GM12878 (cell line): Measurements from ENCODE around the gene TNFAIP8L1. TPM values are rescaled to one million over a fixed set of nuclear protein-coding genes. Genes with fewer than 3 reads are reported as not detected.

ENCODE experiments used
- ATAC-seq: fragments of 200-7000 bp; cut with Tn5 transposase; 3 replicates; pipeline ENCODE4 v1.9.1; 2020; ENCODE audit warnings: mild to moderate bottlenecking, moderate library complexity
- BruUV-seq: library from RNA; stranded (reverse); fragments of 400-500 nt; replicated peaks from 2 replicates; lab custom pipeline; 2021; lab: Mats Ljungman, UMichigan
- CTCF ChIA-PET: fragments of 300-600 bp; sonication (Branson Sonifier 250); formaldehyde crosslinking; extraction: SDS; loops from one replicate; lab custom pipeline; 2021; ENCODE audit warnings: inconsistent platforms; lab: Yijun Ruan, JAX
- POLR2A ChIA-PET: fragments of 350-600 bp; formaldehyde crosslinking; extraction: SDS; loops from one replicate; lab custom pipeline; 2021; ENCODE audit warnings: inconsistent platforms; lab: Charles Lee
- RAD21 ChIA-PET: fragments of 300-600 bp; sonication (Branson Sonifier 250); formaldehyde crosslinking; loops from one replicate; lab custom pipeline; 2023; ENCODE audit warnings: antibody characterized with exemption; ENCODE audit not compliant: unreplicated experiment; lab: Charles Lee
- SMC1A ChIA-PET: fragments of 300-600 bp; sonication (Branson Sonifier 250); formaldehyde crosslinking; loops from one replicate; lab custom pipeline; 2023; ENCODE audit not compliant: unreplicated experiment, uncharacterized antibody; lab: Charles Lee
- DNase-seq: peaks from one replicate; pipeline ENCODE4 v3.0.0-alpha.2; 2011; ENCODE audit warnings: low read depth, low spot score
- FAIRE-seq: peaks from 3 replicates; lab custom pipeline; 2011; peaks lifted over from hg19 to GRCh38; lab: Jason Lieb, UNC
- H2AFZ ChIP-seq: 2 replicates; pipeline ENCODE4 v1.6.0; 2011; ENCODE audit warnings: low read depth, low read length, control low read depth; ENCODE audit not compliant: control insufficient read depth
- H3K27ac ChIP-seq: 2 replicates; pipeline ENCODE4 v1.5.1; 2011; ENCODE audit warnings: control low read depth; ENCODE audit not compliant: control insufficient read depth, insufficient read depth
- H3K27me3 ChIP-seq, 2 experiments: replicated peaks in 1 of 2; 2 replicates each; pipeline versions ENCODE4 v1.6.0 to v1.6.1; 2011; ENCODE audit warnings: low read length in 1 of 2; ENCODE audit not compliant: control insufficient read depth in 2 of 2, insufficient read depth in 2 of 2
- H3K36me3 ChIP-seq, 2 experiments: 2 replicates each; pipeline ENCODE4 v1.5.1; 2011; ENCODE audit warnings: low read length in 1 of 2; ENCODE audit not compliant: control insufficient read depth in 2 of 2, insufficient read depth in 2 of 2
- H3K4me1 ChIP-seq: 2 replicates; pipeline ENCODE4 v1.6.1; 2011; ENCODE audit warnings: mild to moderate bottlenecking, low read length, moderate library complexity, mixed read lengths; ENCODE audit not compliant: control insufficient read depth, insufficient read depth
- H3K4me2 ChIP-seq: 2 replicates; pipeline ENCODE4 v1.6.0; 2011; ENCODE audit warnings: control low read depth; ENCODE audit not compliant: control insufficient read depth, insufficient read depth
- H3K4me3 ChIP-seq: fragments of 200-600 bp; sonication (generic); 2 replicates; pipeline ENCODE4 v1.5.1; 2016
- H3K79me2 ChIP-seq: 2 replicates; pipeline ENCODE4 v1.6.0; 2011; ENCODE audit warnings: low read length; ENCODE audit not compliant: control insufficient read depth, insufficient read depth
- H3K9ac ChIP-seq: 2 replicates; pipeline ENCODE4 v1.8.0; 2011; ENCODE audit warnings: low read length, control low read depth, mixed read lengths; ENCODE audit not compliant: control insufficient read depth, insufficient read depth
- H3K9me3 ChIP-seq: replicated peaks from 3 replicates; pipeline ENCODE4 v1.5.1; 2011; ENCODE audit warnings: mild to moderate bottlenecking, low read length; ENCODE audit not compliant: control insufficient read depth, insufficient read depth
- H4K20me1 ChIP-seq: 2 replicates; pipeline ENCODE4 v1.6.0; 2011; ENCODE audit not compliant: control insufficient read depth, insufficient read depth
- BCL3 ChIP-seq: IDR thresholded peaks from 2 replicates; pipeline ENCODE4 v1.6.1; 2011; ENCODE audit warnings: borderline replicate concordance, low read depth, mild to moderate bottlenecking, moderate library complexity, low read length; ENCODE audit not compliant: insufficient read depth, poor library complexity, severe bottlenecking
- CTCF ChIP-seq, 3 experiments: IDR thresholded peaks in 2 of 3; conservative IDR thresholded peaks in 1 of 3; 2 replicates each; pipeline ENCODE4 v1.5.1; 2011; ENCODE audit warnings: low read depth in 3 of 3, low read length in 3 of 3, mild to moderate bottlenecking in 3 of 3, control low read depth in 2 of 3, moderate library complexity in 2 of 3, inconsistent platforms in 1 of 3, mixed read lengths in 1 of 3; ENCODE audit not compliant: control insufficient read depth in 2 of 3, insufficient read depth in 1 of 3; ENCODE audit errors: extremely low read depth in 1 of 3
- IKZF1 ChIP-seq: fragments of 450-650 bp; conservative IDR thresholded peaks from 2 replicates; pipeline ENCODE4 v1.6.1; 2017; ENCODE audit warnings: antibody characterized with exemption, mild to moderate bottlenecking
- KDM1A ChIP-seq: fragments of 200-600 bp; sonication (generic); IDR thresholded peaks from 2 replicates; pipeline ENCODE4 v1.6.1; 2016; ENCODE audit warnings: borderline replicate concordance
- MEF2B ChIP-seq: fragments of 450-650 bp; IDR thresholded peaks from 2 replicates; pipeline ENCODE4 v1.6.1; 2018; ENCODE audit warnings: mild to moderate bottlenecking, moderate library complexity; ENCODE audit not compliant: partially characterized antibody, poor library complexity, severe bottlenecking
- MYC ChIP-seq: IDR thresholded peaks from 2 replicates; pipeline ENCODE4 v1.6.1; 2011; ENCODE audit warnings: mild to moderate bottlenecking, low read length, moderate library complexity, inconsistent platforms; ENCODE audit not compliant: insufficient read depth, insufficient replicate concordance, insufficient read length, severe bottlenecking
- NBN ChIP-seq: fragments of 450-650 bp; IDR thresholded peaks from 2 replicates; pipeline ENCODE4 v1.6.1; 2016
- RAD21 ChIP-seq: IDR thresholded peaks from 2 replicates; pipeline ENCODE4 v1.6.1; 2011; ENCODE audit warnings: mild to moderate bottlenecking, low read depth, low read length, moderate library complexity; ENCODE audit not compliant: insufficient read depth
- RUNX3 ChIP-seq: IDR thresholded peaks from 2 replicates; pipeline ENCODE4 v1.6.1; 2012; ENCODE audit warnings: low read length, inconsistent platforms
- SMAD5 ChIP-seq: IDR thresholded peaks from 2 replicates; pipeline ENCODE4 v1.6.1; 2016; ENCODE audit warnings: antibody characterized with exemption, low read depth
- SMARCA5 ChIP-seq: fragments of 450-650 bp; IDR thresholded peaks from 2 replicates; pipeline ENCODE4 v1.6.1; 2017; ENCODE audit warnings: mild to moderate bottlenecking
- SMC3 ChIP-seq: IDR thresholded peaks from 2 replicates; pipeline ENCODE4 v1.6.1; 2011; ENCODE audit warnings: low read length, improper control_type of control experiment, borderline replicate concordance
- SUZ12 ChIP-seq: fragments of 200-600 bp; sonication (generic); IDR thresholded peaks from one replicate; pipeline ENCODE4 v1.6.1; 2018; ENCODE audit warnings: antibody characterized with exemption, mild to moderate bottlenecking; ENCODE audit not compliant: unreplicated experiment
- YY1 ChIP-seq: IDR thresholded peaks from 2 replicates; pipeline ENCODE4 v1.6.1; 2011; ENCODE audit warnings: low read depth, mild to moderate bottlenecking, low read length
- ZNF217 ChIP-seq: fragments of 450-650 bp; IDR thresholded peaks from 2 replicates; pipeline ENCODE4 v1.6.1; 2017; ENCODE audit warnings: antibody characterized with exemption, mild to moderate bottlenecking
- WGBS: methylation state at CpG from one replicate; pipeline ENCODE4 v1.1.6; 2016; ENCODE audit warnings: low lambda C conversion rate; ENCODE audit not compliant: insufficient replicate concordance, insufficient coverage; ENCODE audit errors: missing lambda C conversion rate; 5-methylcytosine and 5-hydroxymethylcytosine counted together
- in situ Hi-C: fragments of 300-500 bp; cut with MboI; formaldehyde crosslinking; loops from 9 replicates; pipeline ENCODE4 v1.14.3; 2018; ENCODE audit warnings: mixed read lengths
- intact Hi-C: fragments of 100-400 bp; cut with micrococcal nuclease; formaldehyde crosslinking; loops from one replicate; pipeline ENCODE4 v1.14.2; 2022; ENCODE audit not compliant: unreplicated experiment
- polyA plus RNA-seq, 11 experiments: library from polyadenylated mRNA; depleted of rRNA in 4 of 11; unstranded in 6 of 11; stranded (reverse) in 5 of 11; fragments of >200 nt; fragmentation: Nextera tagmentation in 4 of 11; fragmentation: Illumina TruSeq in 1 of 11; extraction: Ambion mirVana in 4 of 11; extraction: Trizol in 1 of 11; gene quantifications; 1 replicate in 1 of 11; 2 replicates in 10 of 11; pipeline versions ENCODE4 v1.2.1 to v1.2.3, GENCODE V29; 2011 to 2016; ENCODE audit warnings: inconsistent platforms in 2 of 11, missing spikeins in 2 of 11, low read depth in 1 of 11
- total RNA-seq, 4 experiments: library from RNA; depleted of rRNA in 3 of 4; stranded (reverse); fragments of >200 nt in 3 of 4; fragmentation: Illumina TruSeq in 1 of 4; extraction: Trizol in 1 of 4; gene quantifications; 2 replicates each; pipeline versions ENCODE4 v1.2.1 to v1.2.3, GENCODE V29; 2013 to 2021

TNFAIP8L1 gene
- total and polyA plus RNA-seq, 10 of the 15 experiments (the other 5 are each of a cell fraction or from before 2014, with no cell fraction given) = 0.93 to 12.7 (median 8.6) TPM

DNA sequence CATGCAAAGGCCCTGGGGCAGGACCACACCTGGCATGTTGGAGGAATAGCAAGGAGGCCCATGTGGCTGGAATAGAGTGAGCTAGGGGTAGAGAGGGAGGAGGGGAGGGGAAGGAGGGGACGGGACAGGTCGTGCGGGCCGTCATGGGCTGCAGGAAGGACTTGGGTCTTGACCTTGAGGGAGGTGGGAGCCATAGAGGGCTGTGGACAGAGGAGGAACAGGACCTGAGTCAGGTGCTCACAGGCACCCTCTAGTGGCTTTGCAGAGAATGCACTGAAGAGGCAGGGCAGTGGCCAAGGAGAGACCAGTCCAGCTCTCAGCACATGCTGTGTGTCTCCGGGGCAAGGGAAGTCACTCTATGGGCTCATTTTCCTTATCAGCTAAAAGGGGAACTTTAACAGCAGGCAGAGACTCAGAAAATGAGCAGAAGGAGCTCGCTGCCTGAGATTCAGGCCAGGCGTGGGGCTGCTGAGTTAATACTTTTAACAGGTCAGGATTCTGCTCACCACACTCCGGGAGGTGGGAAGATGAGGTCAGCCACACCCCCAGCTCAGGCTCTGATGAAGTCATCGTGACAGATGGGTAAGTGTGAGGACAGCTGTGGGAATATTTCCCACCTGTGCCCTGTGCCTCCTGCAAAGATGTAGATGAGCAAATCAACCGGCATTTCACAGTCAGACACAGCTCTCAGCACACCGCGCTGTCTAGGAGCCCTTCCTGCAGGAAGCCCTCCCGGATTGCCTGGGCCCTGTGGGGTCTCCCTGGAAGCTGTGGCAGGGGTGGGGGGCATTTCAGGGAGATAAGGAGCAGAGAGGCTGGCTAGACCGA lies 6.0 kb upstream of the TNFAIP8L1 start:
- ChIA-PET RAD21 (interaction anchor here (0.8 to 1.2 kb wide), 3 partner anchors 16 to 57 kb away, joined by 3 to 6 read pairs (median 3); no protein-coding TSS in a partner anchor), CTCF (interaction anchor here (0.6 to 4.4 kb wide), 20 partner anchors 10 to 159 kb away, joined by 3 to 50 read pairs (median 4); no protein-coding TSS in a partner anchor), SMC1A (interaction anchor here (0.6 to 2.6 kb wide), 6 partner anchors 41 to 314 kb away, joined by 3 to 11 read pairs (median 4); no protein-coding TSS in a partner anchor), POLR2A (interaction anchor here (0.9 kb wide), 1 partner anchor 62 kb away, joined by 3 read pairs; no protein-coding TSS in a partner anchor)
- Histone ChIP-seq H3K4me2 (no peak overlapping the region), H3K9me3 (no peaks in the 10 kb centered on the region), H3K36me3 (no peaks in the 10 kb centered on the region), H3K27ac (no peak overlapping the region), H4K20me1 (no peaks in the 10 kb centered on the region), H3K27me3 (no peaks in the 10 kb centered on the region), H3K79me2 (no peaks in the 10 kb centered on the region), H3K9ac (no peak overlapping the region), H2AFZ (no peak overlapping the region), H3K4me1 (peaks cover 3% of the 10 kb centered on the region), H3K4me3 (no peak overlapping the region)
- DNase-seq (peak; percentile 16), FAIRE-seq (no peak), ATAC-seq (peak; percentile 84)
- 46% methylated on average over 10 of the region's 14 CpGs for WGBS
- intact Hi-C loops = no loop called here
- in situ Hi-C loops = no loop called here
- BruUV-seq = no TSS peak
- TF ChIP-seq SUZ12 (no peak), IKZF1 (0 out of 2 replicates have a peak, but pooled peaks have one; percentile 35), CTCF (IDR thresholded peaks at IDR 0.05 in 2 of 3, conservative IDR thresholded peaks at IDR 0.05 in 1 of 3; ENCODE audit: control insufficient read depth in 2 of 3, extremely low read depth in 1 of 3, insufficient read depth in 1 of 3, low read depth in 3 of 3, low read length in 3 of 3) (peak; percentile 67 to 90 (median 76)), KDM1A (peak; percentile 95; the same call in 1 of the 2 replicates), SMAD5 (no peak), MYC (no peak), ZNF217 (peak; percentile 93; the same call in 1 of the 2 replicates), RAD21 (0 out of 2 replicates have a peak, but pooled peaks have one; percentile 30), RUNX3 (0 out of 2 replicates have a peak, but pooled peaks have one; percentile 7), NBN (peak; percentile 47; the same call in 1 of the 2 replicates), BCL3 (no peak), SMARCA5 (peak; percentile 99), SMC3 (peak; percentile 32; the same call in 1 of the 2 replicates), MEF2B (no peak), YY1 (peak; percentile 52; the same call in 1 of the 2 replicates)
